Measurements from ENCODE around the gene RAB21.

Gene RAB21

GRCh38 chr12:71754461-71755145 is at the start of gene RAB21:
RAB21 (plus strand) TSS chr12:71754863; CDS start chr12:71755130, 267 bp downstream.
- DNase-seq = peak; percentile 98

GRCh38 chr12:71704920-71705319 is 49.7 kb upstream of the RAB21 start:
- no peak for DNase-seq

GRCh38 chr12:71708658-71709057 is 46.0 kb upstream of the RAB21 start:
- DNase-seq = no peak

- DNase-seq = peak; percentile 18
Observed at GRCh38 chr12:71710276-71711125, 44.2 kb upstream of the RAB21 start.

GRCh38 chr12:71718611-71719010 is 36.1 kb upstream of the RAB21 start:
- no peak for DNase-seq

- no peak for DNase-seq
Observed at GRCh38 chr12:71719647-71720370, 34.9 kb upstream of the RAB21 start.

GRCh38 chr12:71721783-71722505 is 32.7 kb upstream of the RAB21 start:
- no peak for DNase-seq

- DNase-seq = no peak
Observed at GRCh38 chr12:71725011-71725410, 29.7 kb upstream of the RAB21 start.

GRCh38 chr12:71726548-71726947 is 28.1 kb upstream of the RAB21 start:
- DNase-seq = no peak

GRCh38 chr12:71727958-71728357 is 26.7 kb upstream of the RAB21 start:
- DNase-seq = peak; percentile 18

- DNase-seq = no peak
Observed at GRCh38 chr12:71730936-71731335, 23.7 kb upstream of the RAB21 start.

GRCh38 chr12:71731439-71732356 is 23.0 kb upstream of the RAB21 start:
- DNase-seq = no peak

GRCh38 chr12:71732357-71732712 is 22.3 kb upstream of the RAB21 start:
- no peak for DNase-seq

GRCh38 chr12:71737197-71737596 is 17.5 kb upstream of the RAB21 start:
- DNase-seq = no peak

GRCh38 chr12:71742998-71743397 is 11.7 kb upstream of the RAB21 start:
- no peak for DNase-seq

GRCh38 chr12:71744522-71745300 is 10.0 kb upstream of the RAB21 start:
- DNase-seq = no peak

GRCh38 chr12:71746974-71747611 is 7.6 kb upstream of the RAB21 start:
- peak; percentile 68 for DNase-seq

- DNase-seq = no peak
Observed at GRCh38 chr12:71748081-71748850, 6.4 kb upstream of the RAB21 start.

GRCh38 chr12:71749666-71750065 is 5.0 kb upstream of the RAB21 start:
- no peak for DNase-seq

GRCh38 chr12:71752891-71753290 is 1.8 kb upstream of the RAB21 start:
- no peak for DNase-seq

Data from activated CD4-positive, alpha-beta T cell treated with anti-CD3 and anti-CD28 coated beads, Interleukin-10, Interleukin-2, amounts not matched to agents 100 ng/mL and 50 ng/mL, durations not matched to agents 16 hours and 8 hours (primary cell).